ENCODE measurements around the gene OTOF. TPM values are rescaled to one million over a fixed set of nuclear protein-coding genes. Genes with fewer than 3 reads are reported as not detected.

OTOF gene
- 0.08 TPM in 1 of 2 replicates, not detected in the other for total RNA-seq (2014; rRNA removed; shearing (Covaris generic))

DNA sequence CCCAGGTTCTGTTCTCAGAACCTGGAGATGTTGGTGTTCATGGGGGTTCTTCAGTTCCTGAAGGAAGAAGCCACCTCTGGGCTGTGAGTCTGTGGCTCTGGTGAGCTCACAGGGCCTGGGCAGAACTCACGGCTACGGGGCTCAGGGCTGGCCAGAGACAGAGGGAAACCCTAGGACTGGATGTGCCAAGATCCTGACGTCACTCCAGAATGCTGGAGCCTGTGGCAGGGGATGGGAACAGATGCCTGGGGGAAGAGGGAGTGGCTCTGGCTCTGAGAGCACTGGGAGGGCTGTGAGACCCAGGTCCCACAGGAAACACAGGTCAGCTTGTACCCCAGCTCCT is at the start of gene OTOF:
TSS of gene OTOF (minus strand) at position 214 of the 343 bp plus-strand sequence.
- Histone ChIP-seq H3K9me3 (replicated peaks) (no peaks in the 10 kb centered on the region), H3K4me3 (no peak within 1 kb of the TSS), H3K4me1 (peaks cover 8% of the 10 kb centered on the region), H3K27ac (no peak within 1 kb of the TSS), H3K27me3 (no peaks in the 10 kb centered on the region), H3K36me3 (no peaks in the 10 kb centered on the region)
- DNase-seq = peak; percentile 85

DNA sequence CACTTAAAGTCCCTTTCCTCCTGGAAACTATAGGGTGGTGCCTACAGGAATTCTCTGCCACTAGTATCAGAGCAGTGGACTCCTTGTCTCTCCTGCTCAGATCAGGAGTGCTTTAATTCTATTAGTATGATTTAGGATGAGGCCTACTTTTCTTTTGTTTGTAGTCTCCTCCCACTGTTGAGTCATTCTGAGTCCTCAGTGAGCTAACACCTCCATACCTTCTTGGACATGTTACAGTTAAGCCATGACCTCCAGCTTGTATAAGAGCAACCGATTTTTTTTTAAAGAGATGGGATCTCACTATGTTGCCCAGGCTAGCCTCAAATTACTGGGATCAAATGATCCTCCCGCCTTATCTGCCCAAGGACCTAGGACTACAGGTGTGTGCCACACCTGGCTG is 48.7 kb upstream of the OTOF start:
- Histone ChIP-seq H3K9me3 (replicated peaks) (no peaks in the 10 kb centered on the region), H3K36me3 (no peaks in the 10 kb centered on the region), H3K4me1 (no peaks in the 10 kb centered on the region; the same call in 1 of the 2 replicates), H3K27me3 (peaks cover 20% of the 10 kb centered on the region), H3K27ac (no peak overlapping the region), H3K4me3 (no peak overlapping the region)
- no peak for DNase-seq

DNA sequence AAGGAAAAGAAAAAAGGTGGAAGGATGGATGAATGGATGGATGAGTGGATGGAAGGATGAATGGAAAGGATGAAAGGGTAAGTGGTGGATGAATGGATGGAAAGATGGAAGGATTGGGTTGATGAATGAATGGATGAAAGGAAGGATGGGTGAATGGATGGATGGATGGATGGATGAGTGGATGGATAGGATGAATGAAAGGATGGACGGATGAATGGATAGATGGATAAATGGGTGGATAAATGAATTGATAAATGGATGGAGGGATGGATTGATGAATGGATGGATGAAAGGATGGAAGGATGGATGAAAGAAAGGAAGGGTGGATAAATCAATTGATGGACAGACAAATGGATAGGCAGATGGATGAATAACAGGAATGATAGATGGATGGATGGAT is 48.2 kb upstream of the OTOF start:
- H3K27me3 ChIP-seq = peaks cover 25% of the 10 kb centered on the region
- H3K27ac ChIP-seq = no peak overlapping the region
- DNase-seq = no peak
- H3K4me3 ChIP-seq = no peak overlapping the region
- no peaks in the 10 kb centered on the region; the same call in 1 of the 2 replicates for H3K4me1 ChIP-seq
- no peaks in the 10 kb centered on the region for H3K36me3 ChIP-seq
- H3K9me3 ChIP-seq (replicated peaks) = no peaks in the 10 kb centered on the region

DNA sequence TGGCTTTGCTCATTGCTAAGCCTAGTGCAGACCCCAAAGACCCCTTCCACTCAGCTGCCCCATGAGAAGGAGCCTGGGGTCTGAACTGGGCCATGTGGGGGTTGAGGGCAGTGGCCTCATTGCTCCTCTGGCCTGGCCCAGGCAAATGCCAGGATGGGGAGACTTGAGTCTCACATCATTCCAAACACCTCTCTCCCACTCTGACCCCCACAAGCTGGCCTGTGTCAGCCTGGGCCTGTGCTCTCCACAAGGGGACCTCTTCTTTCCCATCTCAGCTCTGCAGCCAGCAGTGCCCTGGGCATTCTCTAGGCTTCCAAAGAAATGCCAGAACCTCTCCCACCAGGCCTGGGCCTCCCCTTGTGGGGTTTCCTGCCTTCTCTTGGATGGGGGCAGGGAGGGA is 45.8 kb upstream of the OTOF start:
- H3K36me3 ChIP-seq = no peaks in the 10 kb centered on the region
- no peak overlapping the region for H3K27ac ChIP-seq
- no peak for DNase-seq
- H3K4me3 ChIP-seq = no peak overlapping the region
- no peaks in the 10 kb centered on the region; the same call in 1 of the 2 replicates for H3K4me1 ChIP-seq
- peaks cover 26% of the 10 kb centered on the region for H3K27me3 ChIP-seq
- no peaks in the 10 kb centered on the region for H3K9me3 ChIP-seq (replicated peaks)

DNA sequence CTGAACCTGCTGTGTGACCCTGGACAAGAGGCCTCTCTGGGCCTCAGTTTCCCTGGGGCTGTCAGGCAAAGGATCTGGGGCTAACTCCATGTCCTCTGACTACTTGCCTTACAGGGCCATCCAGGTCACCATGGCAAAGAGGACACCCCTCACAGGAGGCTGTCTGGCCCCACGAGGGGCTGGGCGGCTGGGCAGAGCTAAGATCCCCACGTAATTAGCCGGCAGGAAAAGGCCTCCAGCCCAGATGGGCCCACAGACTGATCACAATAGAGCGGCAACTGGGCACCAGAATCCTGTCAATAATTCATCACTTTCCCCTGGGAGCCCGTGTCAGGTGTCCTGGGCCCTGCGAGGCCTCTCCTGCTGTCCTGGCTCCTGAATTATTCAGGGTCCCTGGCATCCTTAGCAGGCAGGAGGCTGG is 44.8 kb upstream of the OTOF start:
- DNase-seq = no peak
- no peaks in the 10 kb centered on the region; the same call in 1 of the 2 replicates for H3K4me1 ChIP-seq
- no peaks in the 10 kb centered on the region for H3K36me3 ChIP-seq
- H3K27me3 ChIP-seq = peaks cover 30% of the 10 kb centered on the region
- no peak overlapping the region for H3K4me3 ChIP-seq
- no peaks in the 10 kb centered on the region for H3K9me3 ChIP-seq (replicated peaks)
- no peak overlapping the region for H3K27ac ChIP-seq

DNA sequence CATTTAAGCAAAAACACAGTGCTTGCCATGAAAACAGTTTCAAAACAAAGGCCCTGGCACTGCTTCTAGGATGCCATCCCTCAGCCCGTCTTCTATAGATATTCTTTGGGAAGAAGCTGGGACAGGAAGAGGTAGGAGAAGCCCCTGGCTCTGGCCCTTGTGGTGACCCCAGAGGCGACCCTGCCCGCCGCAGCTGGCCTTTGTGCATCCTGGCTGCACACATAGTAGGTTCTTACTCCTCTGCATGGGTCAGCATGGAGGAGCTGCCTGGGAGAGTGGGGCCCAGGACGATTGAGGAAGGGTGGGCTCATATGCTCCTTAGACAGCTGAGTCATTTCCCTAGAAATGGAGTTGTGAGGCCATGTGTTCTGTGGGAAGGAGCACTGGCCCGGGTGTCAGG is 44.4 kb upstream of the OTOF start:
- no peaks in the 10 kb centered on the region for H3K36me3 ChIP-seq
- DNase-seq = no peak
- H3K4me3 ChIP-seq = no peak overlapping the region
- H3K27me3 ChIP-seq = peaks cover 30% of the 10 kb centered on the region
- H3K9me3 ChIP-seq (replicated peaks) = no peaks in the 10 kb centered on the region
- H3K4me1 ChIP-seq = no peaks in the 10 kb centered on the region; the same call in 1 of the 2 replicates
- no peak overlapping the region for H3K27ac ChIP-seq

DNA sequence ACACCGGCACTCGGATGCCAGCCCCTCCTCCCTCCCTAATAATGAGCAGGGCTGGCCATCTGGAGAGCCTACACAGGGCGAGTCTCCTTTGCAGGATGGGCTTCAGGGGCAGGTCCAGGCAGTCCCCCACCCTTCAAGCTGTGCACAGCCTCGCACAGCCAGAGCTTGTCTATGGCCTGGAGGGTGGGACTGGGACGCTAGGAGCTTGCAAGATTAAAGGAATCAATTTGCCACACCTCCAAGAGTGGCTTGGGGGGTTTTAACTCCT is 43.9 kb upstream of the OTOF start:
- no peak overlapping the region for H3K4me3 ChIP-seq
- no peaks in the 10 kb centered on the region for H3K9me3 ChIP-seq (replicated peaks)
- DNase-seq = no peak
- H3K4me1 ChIP-seq = no peaks in the 10 kb centered on the region; the same call in 1 of the 2 replicates
- no peak overlapping the region for H3K27ac ChIP-seq
- no peaks in the 10 kb centered on the region for H3K36me3 ChIP-seq
- peaks cover 30% of the 10 kb centered on the region for H3K27me3 ChIP-seq

DNA sequence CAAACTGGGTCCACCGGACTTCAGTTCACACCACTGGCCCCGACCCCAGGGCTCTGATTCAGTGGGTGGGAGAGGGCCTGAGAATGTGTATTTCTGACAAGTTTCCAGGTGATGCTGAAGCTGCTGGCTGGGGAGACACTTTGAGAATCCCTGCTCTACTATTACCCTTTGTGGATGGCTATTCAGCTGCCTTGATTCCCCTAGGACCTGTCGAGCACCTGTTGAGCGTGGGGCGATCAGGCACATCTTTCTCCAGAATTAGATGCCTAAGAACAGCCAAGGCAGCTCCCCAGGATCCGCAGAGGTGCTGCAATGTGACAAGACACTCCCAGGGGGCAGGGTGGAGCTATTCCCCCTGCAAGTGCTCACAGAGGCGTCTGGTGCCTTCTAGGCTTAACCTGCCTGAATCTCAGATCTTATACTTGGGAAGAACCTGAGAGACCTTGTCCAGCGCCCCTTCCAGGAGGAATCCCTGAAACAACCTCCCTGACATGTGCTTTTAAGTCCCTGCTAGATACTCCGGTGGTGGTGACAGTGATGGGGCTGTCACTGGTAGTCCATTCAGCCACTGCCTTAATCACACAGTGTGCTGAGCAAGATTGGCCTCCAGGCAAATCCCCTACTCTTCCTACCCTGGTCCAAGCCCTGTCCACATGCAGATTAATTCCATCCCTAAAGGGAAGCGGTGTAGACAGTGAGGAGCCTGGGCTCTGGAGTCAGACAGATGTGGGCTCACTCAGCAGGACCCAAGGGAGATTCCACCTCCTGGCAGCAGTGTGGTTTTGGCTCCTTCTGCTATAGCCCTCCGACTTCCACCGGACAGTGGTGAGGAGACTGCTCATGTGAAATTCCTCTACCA is 43.4 kb upstream of the OTOF start:
- Histone ChIP-seq H3K27me3 (peaks cover 33% of the 10 kb centered on the region), H3K4me3 (no peak overlapping the region), H3K27ac (no peak overlapping the region), H3K4me1 (no peaks in the 10 kb centered on the region; the same call in 1 of the 2 replicates), H3K36me3 (no peaks in the 10 kb centered on the region), H3K9me3 (replicated peaks) (no peaks in the 10 kb centered on the region)
- DNase-seq = peak; percentile 26 to 52

DNA sequence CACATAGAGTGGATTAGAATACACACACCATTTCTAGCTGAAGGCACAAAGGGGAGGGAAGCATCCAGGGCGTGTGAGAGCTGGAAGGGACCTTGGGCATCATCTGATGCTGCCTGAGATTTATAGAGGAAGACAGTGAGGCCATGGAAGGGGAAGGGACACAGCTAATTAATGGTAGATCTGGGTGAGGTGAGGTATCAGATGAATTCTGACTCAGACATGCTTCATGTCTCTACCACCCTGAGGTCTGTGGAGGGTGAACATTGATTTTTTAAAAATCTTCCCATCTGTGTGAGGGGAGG is 42.2 kb upstream of the OTOF start:
- no peaks in the 10 kb centered on the region for H3K9me3 ChIP-seq (replicated peaks)
- no peaks in the 10 kb centered on the region for H3K36me3 ChIP-seq
- no peaks in the 10 kb centered on the region; the same call in 1 of the 2 replicates for H3K4me1 ChIP-seq
- H3K4me3 ChIP-seq = no peak overlapping the region
- no peak overlapping the region for H3K27ac ChIP-seq
- H3K27me3 ChIP-seq = peaks cover 37% of the 10 kb centered on the region
- DNase-seq = no peak

DNA sequence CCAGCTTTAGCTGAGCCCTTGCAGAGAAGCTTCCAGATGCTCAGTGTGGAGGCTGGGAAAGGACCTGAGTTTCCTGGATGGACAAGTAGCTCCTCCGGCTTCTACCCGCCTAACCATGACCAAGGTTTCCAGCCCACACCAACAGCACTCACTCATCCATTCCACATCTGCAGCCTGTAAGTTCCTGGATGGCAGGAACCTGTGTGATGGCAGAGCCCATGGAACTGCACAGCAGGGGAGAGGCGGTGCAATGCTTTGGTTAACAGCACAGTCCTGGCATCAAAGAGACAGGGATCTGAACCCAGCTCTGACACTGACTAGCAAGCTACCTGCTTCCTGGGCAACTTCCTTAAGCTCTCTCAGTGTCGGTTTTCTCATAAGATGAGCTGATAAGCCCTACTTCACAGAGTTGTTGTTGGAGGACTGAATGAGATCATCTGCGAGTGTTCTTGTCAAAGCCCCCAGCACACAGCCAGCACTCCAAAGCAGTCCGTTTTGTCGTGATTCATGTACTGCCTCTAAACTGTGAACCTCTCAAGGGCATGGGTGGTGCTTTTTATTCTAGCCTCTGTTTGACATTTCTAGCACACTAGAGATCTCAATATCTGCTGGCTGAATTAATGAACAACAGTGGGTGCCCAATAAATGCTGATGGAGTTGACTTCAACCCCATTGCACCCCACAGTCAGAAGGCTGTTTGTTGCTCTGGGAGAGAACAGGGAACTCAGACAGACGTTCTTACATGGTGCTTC is 41.6 kb upstream of the OTOF start:
- H3K9me3 ChIP-seq (replicated peaks) = no peaks in the 10 kb centered on the region
- DNase-seq = no peak
- no peaks in the 10 kb centered on the region; the same call in 1 of the 2 replicates for H3K4me1 ChIP-seq

DNA sequence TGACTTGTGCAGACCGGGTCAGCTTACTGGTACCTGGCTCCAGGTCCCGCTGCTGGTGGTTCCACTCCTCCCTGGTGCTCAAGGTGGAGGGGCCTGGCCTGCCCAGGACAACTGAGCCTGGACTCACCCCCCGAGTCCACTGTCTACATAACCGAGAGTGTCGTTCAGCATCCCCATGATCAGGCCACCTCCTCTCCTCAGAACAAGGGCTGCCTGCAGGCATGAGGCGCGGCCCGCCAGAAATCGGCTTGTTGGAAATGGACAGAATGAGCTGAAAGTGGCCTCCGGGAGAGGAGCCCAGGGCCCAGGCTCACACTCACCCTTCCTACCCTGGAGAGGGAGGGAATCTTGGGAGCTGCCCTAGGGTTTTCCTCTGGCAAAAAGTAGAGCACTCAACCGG is 38.9 kb upstream of the OTOF start:
- no peaks in the 10 kb centered on the region for H3K36me3 ChIP-seq
- H3K4me1 ChIP-seq = no peaks in the 10 kb centered on the region; the same call in 1 of the 2 replicates
- no peak overlapping the region for H3K4me3 ChIP-seq
- no peaks in the 10 kb centered on the region for H3K9me3 ChIP-seq (replicated peaks)
- DNase-seq = no peak
- peaks cover 48% of the 10 kb centered on the region for H3K27me3 ChIP-seq
- no peak overlapping the region for H3K27ac ChIP-seq

More for the DNA sequence above, 41.6 kb upstream of the OTOF start:
- Histone ChIP-seq H3K27ac (no peak overlapping the region), H3K36me3 (no peaks in the 10 kb centered on the region), H3K4me3 (no peak overlapping the region), H3K27me3 (peaks cover 33% of the 10 kb centered on the region)

DNA sequence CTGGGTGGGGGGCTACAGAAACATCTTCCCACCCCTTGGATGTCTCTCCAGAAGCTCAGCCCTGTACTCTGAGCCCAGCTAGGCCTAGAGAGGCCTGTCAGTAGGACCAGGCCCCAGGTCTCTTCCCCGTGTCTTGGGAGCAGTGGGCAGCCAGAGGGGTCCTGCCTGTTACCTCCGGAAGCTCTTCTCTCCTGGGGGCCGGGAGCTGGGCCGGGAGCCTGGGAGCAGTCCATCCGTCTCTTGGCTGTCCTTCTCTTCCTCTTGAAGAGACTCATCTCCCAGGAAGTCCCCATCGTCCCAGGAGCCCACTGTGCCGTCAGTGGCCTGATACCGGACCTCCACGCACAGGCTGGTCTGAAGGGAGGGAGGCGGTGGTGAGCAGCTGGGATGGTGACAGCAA is 38.3 kb upstream of the OTOF start:
- Histone ChIP-seq H3K27ac (no peak overlapping the region), H3K4me3 (no peak overlapping the region), H3K36me3 (no peaks in the 10 kb centered on the region), H3K4me1 (no peaks in the 10 kb centered on the region), H3K9me3 (replicated peaks) (no peaks in the 10 kb centered on the region), H3K27me3 (peaks cover 42% of the 10 kb centered on the region)
- DNase-seq = no peak

DNA sequence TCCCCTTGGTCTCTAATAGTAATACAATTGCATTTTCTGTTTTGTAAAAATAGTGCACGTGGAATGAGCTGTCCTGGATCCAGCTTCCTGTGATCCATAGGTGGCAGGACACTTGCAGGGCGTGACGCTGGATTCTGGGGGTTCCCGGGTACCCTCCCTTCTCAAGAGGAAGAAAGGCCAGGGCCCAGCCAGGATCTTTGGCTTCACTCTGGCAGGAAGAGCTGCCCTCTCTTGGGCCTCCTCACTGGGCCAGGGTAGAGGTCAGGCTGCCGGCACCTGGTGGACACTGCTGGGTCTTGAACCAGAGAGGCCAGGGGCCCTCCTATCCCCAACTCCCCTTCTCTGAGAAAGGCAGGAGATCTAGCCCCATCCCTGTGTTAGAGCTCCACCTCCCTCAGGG is 37.8 kb upstream of the OTOF start:
- H3K4me1 ChIP-seq = no peaks in the 10 kb centered on the region
- H3K27ac ChIP-seq = no peak overlapping the region
- no peak overlapping the region for H3K4me3 ChIP-seq
- no peaks in the 10 kb centered on the region for H3K36me3 ChIP-seq
- no peaks in the 10 kb centered on the region for H3K9me3 ChIP-seq (replicated peaks)
- no peak for DNase-seq
- H3K27me3 ChIP-seq = peaks cover 43% of the 10 kb centered on the region

DNA sequence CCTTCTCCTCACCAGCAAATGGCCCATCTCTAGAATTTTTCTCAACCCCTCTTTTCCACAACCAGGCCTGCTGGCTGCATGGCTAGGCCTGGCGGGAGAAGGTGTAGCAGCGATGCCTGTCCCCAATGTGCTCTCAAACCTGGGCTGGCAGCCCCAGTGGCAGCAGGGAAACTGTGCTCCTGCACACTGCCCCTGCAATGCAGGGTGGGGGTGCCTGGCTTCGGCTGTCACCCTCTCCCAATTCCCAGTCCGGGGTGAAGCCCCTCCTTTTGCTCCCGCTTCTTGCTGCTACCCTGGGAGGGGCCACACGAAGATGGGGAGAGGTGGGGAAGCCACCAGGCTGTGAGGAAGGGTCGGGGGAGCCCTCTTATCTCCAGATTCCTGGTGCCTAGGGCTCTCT is 36.1 kb upstream of the OTOF start:
- H3K27me3 ChIP-seq = peaks cover 51% of the 10 kb centered on the region
- H3K36me3 ChIP-seq = no peaks in the 10 kb centered on the region

DNA sequence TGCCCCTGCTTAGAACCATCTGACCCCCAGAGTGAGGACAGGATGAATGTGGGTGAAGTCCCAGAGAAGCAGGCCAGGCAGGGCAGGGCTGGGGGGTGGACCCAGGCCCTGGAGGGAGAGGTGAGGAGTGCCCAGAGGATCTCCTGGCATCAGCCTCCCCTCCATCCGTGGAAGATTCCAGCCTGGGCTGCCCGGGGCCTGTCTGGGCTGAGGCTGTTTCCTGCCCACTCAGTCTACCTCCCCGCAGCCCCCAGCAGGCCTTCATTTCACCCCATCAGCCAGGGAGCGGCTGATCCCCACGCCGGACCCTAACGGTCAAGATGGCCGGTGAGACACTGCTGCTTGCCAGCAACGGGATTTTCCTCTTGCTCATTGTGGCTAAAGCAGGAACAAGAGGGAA is 35.3 kb upstream of the OTOF start:
- H3K9me3 ChIP-seq (replicated peaks) = no peaks in the 10 kb centered on the region
- H3K27ac ChIP-seq = no peak overlapping the region
- H3K4me1 ChIP-seq = no peaks in the 10 kb centered on the region
- no peak for DNase-seq
- H3K4me3 ChIP-seq = no peak overlapping the region
- peaks cover 50% of the 10 kb centered on the region for H3K27me3 ChIP-seq
- H3K36me3 ChIP-seq = no peaks in the 10 kb centered on the region

More for the DNA sequence above, 36.1 kb upstream of the OTOF start:
- H3K4me3 ChIP-seq = no peak overlapping the region
- no peaks in the 10 kb centered on the region for H3K9me3 ChIP-seq (replicated peaks)
- no peak for DNase-seq
- H3K27ac ChIP-seq = no peak overlapping the region
- no peaks in the 10 kb centered on the region for H3K4me1 ChIP-seq

Data from SJCRH30 (cell line).